ENCODE measurements around the gene ADCY2. TPM values are rescaled to one million over a fixed set of nuclear protein-coding genes. Genes with fewer than 3 reads are reported as not detected.

ADCY2 gene
- total and polyA plus RNA-seq, 2 of the 13 experiments (the other 11 are each of a cell fraction or from before 2014, with no cell fraction given), result not detected

GRCh38 chr5:7503564-7503963 is 107.6 kb downstream of the ADCY2 start:
- H3K4me2 ChIP-seq (ENCODE audit: low read depth, low read length), result no peak overlapping the region
- no peak for ATAC-seq
- no peaks in the 10 kb centered on the region for H4K20me1 ChIP-seq (ENCODE audit: insufficient read depth, low read length)
- no peaks in the 10 kb centered on the region for H3K9me3 ChIP-seq (ENCODE audit: low read length)
- 39% methylated on average over 9 of the region's 9 CpGs for WGBS (ENCODE audit: low lambda C conversion rate)
- H3K36me3 ChIP-seq (replicated peaks in 1 of 2; ENCODE audit: control insufficient read depth in 1 of 2, insufficient read depth in 2 of 2, low read length in 2 of 2), result no peaks in the 10 kb centered on the region
- ChIA-PET CTCF (ENCODE audit: low intra/inter-chr PET ratio, low total read pairs) (no interaction called here), POLR2A (no interaction called here)
- in situ Hi-C loops (cut with HindIII; ENCODE audit: extremely low pct_ligation_motif_present, low pct_unique_long_range_greater_than_20kb) (no loop called here), intact Hi-C loops (cut with micrococcal nuclease; ENCODE audit: unreplicated experiment) (no loop called here)
- no peak for DNase-seq (ENCODE audit: low spot score)
- no peak overlapping the region for H2AFZ ChIP-seq (ENCODE audit: low read length)
- no TSS peak for BruUV-seq (replicated peaks)
- no peak overlapping the region for H3K27ac ChIP-seq (ENCODE audit: extremely low read length, insufficient read depth, low read length)
- H3K79me2 ChIP-seq (ENCODE audit: insufficient read depth, low read length), result no peaks in the 10 kb centered on the region
- no peak overlapping the region for H3K4me3 ChIP-seq (replicated peaks in 1 of 3; ENCODE audit: insufficient read depth in 1 of 3, low read depth in 2 of 3, low read length in 3 of 3)
- H3K9ac ChIP-seq (ENCODE audit: insufficient read depth, low read depth, low read length), result no peak overlapping the region
- no peak for TF ChIP-seq ZNF407 (CRISPR knock-in tag; IDR thresholded peaks at IDR 0.05; ENCODE audit: not compliant biosample characterization)
- no peak for TF ChIP-seq ZBTB34 (CRISPR knock-in tag; IDR thresholded peaks at IDR 0.05)
- TF ChIP-seq GZF1 (CRISPR knock-in tag; IDR thresholded peaks at IDR 0.05), result no peak
- no peak for TF ChIP-seq TRAFD1 (CRISPR knock-in tag; IDR thresholded peaks at IDR 0.05; ENCODE audit: borderline replicate concordance)
- H3K27me3 ChIP-seq (ENCODE audit: control insufficient read depth in 1 of 2, insufficient read depth in 2 of 2, low read length in 2 of 2), result no peaks in the 10 kb centered on the region
- FAIRE-seq, result no peak
- H3K4me1 ChIP-seq (ENCODE audit: insufficient read depth, low read length), result no peaks in the 10 kb centered on the region
